Vagina (tissue), 2 donors: Measurements from ENCODE around the gene WFIKKN1.

Experiments
- POLR2A ChIP-seq, 2 donors: fragments of 450-650 bp; IDR thresholded peaks; one replicate each; pipeline ENCODE4 v1.6.1; 2017; ENCODE audit warnings: antibody characterized with exemption in 2 of 2, mild to moderate bottlenecking in 2 of 2, moderate library complexity in 2 of 2
- POLR2AphosphoS5 ChIP-seq, 2 donors: sonication (generic); formaldehyde crosslinking; IDR thresholded peaks; one replicate each; pipeline ENCODE4 v1.9.0; 2017; ENCODE audit warnings: antibody characterized with exemption in 2 of 2, mild to moderate bottlenecking in 2 of 2, low read depth in 1 of 2; ENCODE audit not compliant: insufficient read depth in 1 of 2

DNA sequence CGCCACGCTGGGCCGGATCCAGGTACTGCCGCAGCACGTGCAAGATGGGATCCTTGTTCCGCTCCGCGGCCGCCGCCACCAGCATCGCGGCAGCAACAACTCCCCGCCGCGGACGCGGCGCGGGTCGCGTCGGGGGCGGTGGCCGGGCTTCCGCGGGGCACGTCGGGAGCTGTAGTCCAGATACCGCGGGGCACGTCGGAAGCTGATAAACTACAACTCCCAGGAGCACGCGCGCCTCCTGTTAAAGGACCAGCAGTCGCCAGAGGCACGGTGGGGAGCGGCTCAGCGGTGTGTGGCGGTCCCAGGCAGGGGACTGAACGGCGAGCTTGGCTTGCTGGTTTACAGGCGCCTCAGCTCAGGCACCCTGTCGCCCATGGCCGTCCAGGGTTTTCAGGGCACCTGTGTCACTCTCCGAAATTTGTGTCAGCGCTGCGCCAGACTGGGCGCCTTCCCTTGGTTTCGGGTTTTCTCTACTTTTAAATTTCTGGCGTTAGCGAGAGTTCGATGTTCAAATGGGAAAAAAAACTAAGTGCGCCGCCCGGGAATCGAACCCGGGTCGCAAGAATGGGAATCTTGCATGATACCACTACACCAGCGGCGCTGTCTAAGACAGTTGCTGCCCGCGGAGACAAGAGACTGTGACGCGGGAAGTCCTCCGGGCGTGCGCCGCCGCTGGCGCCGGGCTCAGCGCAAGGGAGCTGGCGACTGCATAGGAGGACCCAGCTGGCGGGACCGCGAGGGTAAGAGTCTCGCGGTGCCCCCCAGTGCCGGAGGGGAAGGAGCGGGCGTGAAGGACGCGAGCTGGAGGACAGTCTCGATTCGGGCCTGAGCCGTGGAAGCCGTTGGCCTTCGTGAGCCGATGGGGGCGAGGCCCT, 5.7 kb downstream of the WFIKKN1 start, which contains the start of gene METTL26:
- TF ChIP-seq POLR2AphosphoS5 (IDR thresholded peaks at IDR 0.05; ENCODE audit: insufficient read depth in 1 of 2, low read depth in 1 of 2) (peak; percentile 64 to 90), POLR2A (IDR thresholded peaks at IDR 0.05) (peak in 1 of 2 donors; percentile 33)
